AG10803 (cell line): ENCODE data around the gene CRIM1.
"Not testable (repeated sequence)": the region's sequence is repeated elsewhere in the genome, so short reads cannot be mapped to it uniquely, and the experiment has no call there.

ENCODE experiments used
- DNase-seq: peaks from one replicate; pipeline ENCODE4 v3.0.0; 2010; ENCODE audit warnings: low read depth
- H3K4me3 ChIP-seq: 2 replicates; pipeline ENCODE4 v1.5.1; 2011; ENCODE audit warnings: mild to moderate bottlenecking, low read length, control low read depth
- TF ChIP-seq, protein P1 (sequence below): conservative IDR thresholded peaks from 2 replicates; pipeline ENCODE4 v1.5.1; 2011; ENCODE audit warnings: mild to moderate bottlenecking, low read length, control low read depth, inconsistent platforms

Gene CRIM1

DNA sequence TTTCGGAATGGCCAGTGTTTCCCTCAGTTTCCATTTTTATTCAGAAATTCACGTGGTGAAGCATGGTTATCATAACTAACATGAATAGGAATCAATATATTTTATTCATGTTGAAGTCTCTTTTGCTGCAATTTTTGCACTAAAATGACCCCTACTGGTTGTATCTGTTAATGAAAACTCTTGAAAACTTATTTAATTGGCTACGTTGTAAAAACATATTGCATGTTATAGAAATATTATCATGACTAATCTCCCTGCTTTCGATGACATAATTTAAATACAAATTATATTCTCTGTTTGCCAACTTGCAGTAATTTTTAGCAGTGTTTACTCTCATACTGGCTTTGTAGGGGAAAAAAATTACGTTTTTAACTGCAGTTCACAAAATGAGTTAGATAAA, 3.5 kb downstream of the CRIM1 start:
- TF ChIP-seq, protein P1, sequence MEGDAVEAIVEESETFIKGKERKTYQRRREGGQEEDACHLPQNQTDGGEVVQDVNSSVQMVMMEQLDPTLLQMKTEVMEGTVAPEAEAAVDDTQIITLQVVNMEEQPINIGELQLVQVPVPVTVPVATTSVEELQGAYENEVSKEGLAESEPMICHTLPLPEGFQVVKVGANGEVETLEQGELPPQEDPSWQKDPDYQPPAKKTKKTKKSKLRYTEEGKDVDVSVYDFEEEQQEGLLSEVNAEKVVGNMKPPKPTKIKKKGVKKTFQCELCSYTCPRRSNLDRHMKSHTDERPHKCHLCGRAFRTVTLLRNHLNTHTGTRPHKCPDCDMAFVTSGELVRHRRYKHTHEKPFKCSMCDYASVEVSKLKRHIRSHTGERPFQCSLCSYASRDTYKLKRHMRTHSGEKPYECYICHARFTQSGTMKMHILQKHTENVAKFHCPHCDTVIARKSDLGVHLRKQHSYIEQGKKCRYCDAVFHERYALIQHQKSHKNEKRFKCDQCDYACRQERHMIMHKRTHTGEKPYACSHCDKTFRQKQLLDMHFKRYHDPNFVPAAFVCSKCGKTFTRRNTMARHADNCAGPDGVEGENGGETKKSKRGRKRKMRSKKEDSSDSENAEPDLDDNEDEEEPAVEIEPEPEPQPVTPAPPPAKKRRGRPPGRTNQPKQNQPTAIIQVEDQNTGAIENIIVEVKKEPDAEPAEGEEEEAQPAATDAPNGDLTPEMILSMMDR = peak; percentile 56
- no peak for DNase-seq
- H3K4me3 ChIP-seq = peak overlapping the region; percentile 93

DNA sequence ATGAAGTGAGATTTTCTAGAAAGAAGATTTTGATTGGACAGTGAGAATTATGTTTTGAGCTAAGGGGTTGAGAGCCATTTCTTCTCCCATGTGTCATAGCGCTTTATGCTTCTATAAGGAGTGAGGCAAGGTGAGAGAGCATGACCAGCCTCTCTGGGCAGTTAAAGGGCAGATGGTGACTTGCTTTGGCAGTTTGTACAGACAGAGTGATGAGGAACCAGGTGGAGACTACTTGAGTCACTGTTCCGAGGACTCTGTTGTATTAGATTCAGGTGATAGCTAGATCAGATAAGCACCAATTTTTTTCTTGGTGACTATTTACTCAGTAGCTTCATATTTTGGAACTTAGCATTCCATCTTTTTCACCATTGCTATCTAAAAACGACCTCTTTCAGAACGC, 4.5 kb downstream of the CRIM1 start:
- TF ChIP-seq, protein P1 = no peak
- DNase-seq = no peak
- peak overlapping the region; percentile 93 for H3K4me3 ChIP-seq

DNA sequence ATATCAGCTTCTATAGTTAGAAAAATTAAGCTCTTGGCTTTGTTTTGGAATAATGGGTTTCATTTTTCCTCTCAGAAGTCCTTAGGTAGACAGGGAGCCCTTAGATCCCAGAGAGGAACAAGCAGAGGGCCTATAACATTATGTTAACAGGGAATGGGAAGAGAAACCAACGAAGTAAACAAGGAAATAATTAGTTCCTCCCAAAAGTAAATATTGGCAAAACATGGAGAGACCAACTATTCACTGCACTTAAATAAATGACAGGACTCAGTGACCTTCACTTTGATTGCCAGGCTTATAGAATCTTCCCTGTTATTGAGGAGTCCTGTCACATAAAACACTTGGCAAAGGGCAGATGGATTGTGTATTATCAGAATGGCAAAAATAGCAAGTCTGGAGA, 5.3 kb downstream of the CRIM1 start:
- peak overlapping the region; percentile 16 for H3K4me3 ChIP-seq

DNA sequence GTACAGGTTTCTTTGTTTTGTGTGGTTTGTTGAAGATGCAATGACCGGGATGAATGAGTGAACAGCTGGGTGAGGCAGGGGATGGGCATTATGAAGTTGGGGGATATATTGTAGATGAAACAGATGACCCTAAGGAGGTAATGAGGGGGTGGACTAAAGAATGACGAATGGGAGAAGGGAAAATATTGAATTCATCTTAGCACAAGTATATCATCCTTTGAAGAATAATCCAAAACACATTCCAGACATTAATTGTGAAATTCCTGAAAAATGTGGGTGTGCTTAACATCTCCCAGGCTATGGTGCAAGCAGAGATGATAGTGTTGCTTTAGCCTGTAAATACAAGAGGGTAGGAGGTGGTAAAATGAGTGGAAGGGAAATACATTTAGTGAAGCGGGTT, 5.8 kb downstream of the CRIM1 start:
- DNase-seq = peak; percentile 85
- TF ChIP-seq, protein P1 = no peak
- peak overlapping the region; percentile 21; the same call in 1 of the 2 replicates for H3K4me3 ChIP-seq

More for the DNA sequence above, 5.3 kb downstream of the CRIM1 start:
- DNase-seq = no peak
- TF ChIP-seq, protein P1 = no peak

DNA sequence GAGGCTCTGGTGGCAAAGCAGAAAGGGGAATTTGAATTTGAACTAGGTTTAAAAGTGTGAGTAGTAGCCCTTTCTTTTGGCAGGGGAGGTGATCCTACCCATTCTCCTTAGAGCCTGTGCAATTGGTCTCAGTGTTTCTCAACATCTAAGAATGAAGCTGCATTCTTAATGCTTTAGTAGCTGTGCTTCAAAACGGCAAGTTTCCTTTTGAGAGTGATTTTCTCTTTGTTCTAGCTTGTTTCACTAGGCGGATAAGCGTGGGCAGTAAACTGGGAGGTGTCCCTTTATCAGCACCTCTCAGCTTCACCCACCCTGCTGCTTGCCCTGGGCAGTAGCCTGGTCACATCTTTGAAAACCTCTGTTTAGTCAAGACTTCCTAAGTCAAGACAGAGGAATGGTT, 6.7 kb downstream of the CRIM1 start:
- peak; percentile 82 for DNase-seq
- peak overlapping the region; percentile 43 for H3K4me3 ChIP-seq
- TF ChIP-seq, protein P1 = no peak

DNA sequence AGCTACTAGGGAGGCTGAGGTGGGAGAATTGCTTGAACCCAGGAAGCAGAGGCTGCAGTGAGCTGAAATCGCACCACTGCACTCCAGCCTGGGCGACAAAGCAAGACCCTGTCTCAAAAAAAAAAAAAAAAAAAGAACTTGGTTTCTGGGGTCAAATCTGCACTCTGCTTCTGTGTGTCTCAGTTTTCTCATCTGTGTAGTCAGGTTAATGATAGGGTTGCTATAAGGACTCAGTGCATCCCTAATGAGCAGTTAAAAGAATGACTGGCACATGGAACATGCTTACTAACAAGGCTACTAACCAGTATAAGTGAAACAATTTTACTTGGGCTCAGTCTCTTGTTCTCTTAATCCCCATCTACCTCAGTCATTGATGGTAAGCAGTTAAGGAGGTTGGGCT, 7.5 kb downstream of the CRIM1 start:
- not testable (repeated sequence) for H3K4me3 ChIP-seq, DNase-seq

DNA sequence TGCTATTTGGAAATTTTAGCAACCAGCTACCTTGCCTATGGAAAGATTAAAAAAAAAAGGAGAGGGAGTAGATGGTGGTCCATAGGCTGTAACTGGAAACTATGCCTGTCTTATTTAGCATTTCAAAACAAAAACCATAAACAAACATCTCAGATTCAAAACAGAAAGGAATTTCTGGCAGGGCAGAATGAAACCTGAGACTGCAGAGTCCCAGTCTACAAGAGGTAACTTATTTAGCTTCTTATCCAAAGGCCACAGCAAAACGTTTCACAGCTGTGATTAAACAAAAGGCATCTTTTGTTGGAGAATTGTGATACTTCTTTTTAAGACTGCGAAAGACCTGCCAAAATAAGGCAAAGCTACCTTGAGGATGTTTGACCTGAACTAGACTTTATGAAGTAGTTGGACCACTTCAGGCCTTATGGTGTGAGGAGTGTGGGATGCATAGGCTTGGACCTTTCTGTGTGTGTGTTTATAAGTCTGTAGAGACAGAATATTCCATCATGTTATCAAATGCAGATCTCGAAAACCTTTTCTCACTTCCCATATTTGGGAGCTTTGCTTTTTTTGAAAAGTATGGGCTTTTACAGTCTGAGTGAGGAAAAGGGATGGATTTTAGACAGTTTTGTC, 11.0 kb downstream of the CRIM1 start:
- no peak for DNase-seq
- TF ChIP-seq, protein P1 = no peak

More for the DNA sequence above, 11.0 kb downstream of the CRIM1 start:
- no peak overlapping the region for H3K4me3 ChIP-seq
